ENCODE results near the gene ESRRB. TPM values are rescaled to one million over a fixed set of nuclear protein-coding genes. Genes with fewer than 3 reads are reported as not detected.

Gene ESRRB
- total and polyA plus RNA-seq, 2 experiments from 2014 or later = 0.13 TPM; not detected in 1

GRCh38 chr14:76499399-76499798 lies 123.5 kb downstream of the ESRRB start:
- no peak for TF ChIP-seq CTCF (IDR thresholded peaks at IDR 0.05; ENCODE audit: poor library complexity)
- no peak for TF ChIP-seq EZH2 (IDR thresholded peaks at IDR 0.05; ENCODE audit: borderline replicate concordance)
- TF ChIP-seq EZH2phosphoT487 (IDR thresholded peaks at IDR 0.05; ENCODE audit: low read depth, severe bottlenecking, unreplicated experiment) = no peak
- no peak overlapping the region for H3K4me2 ChIP-seq
- no peaks in the 10 kb centered on the region for H3K27me3 ChIP-seq
- 91% methylated on average over 8 of the region's 8 CpGs for WGBS (ENCODE audit: low lambda C conversion rate, missing lambda C conversion rate)
- no peaks in the 10 kb centered on the region for H3K9me3 ChIP-seq (ENCODE audit: low read depth)
- no peak overlapping the region for H3K4me3 ChIP-seq
- no peak for DNase-seq (ENCODE audit: low spot score)
- no peak overlapping the region for H2AFZ ChIP-seq
- H3K36me3 ChIP-seq (replicated peaks; ENCODE audit: insufficient read depth, low read depth) = no peaks in the 10 kb centered on the region
- H3K27ac ChIP-seq = no peak overlapping the region
- no peaks in the 10 kb centered on the region for H4K20me1 ChIP-seq (ENCODE audit: insufficient read depth, poor library complexity, severe bottlenecking)
- no peaks in the 10 kb centered on the region for H3K79me2 ChIP-seq
- H3K9me2 ChIP-seq (replicated peaks; ENCODE audit: insufficient read depth) = no peaks in the 10 kb centered on the region
- H3K4me1 ChIP-seq (ENCODE audit: insufficient read depth) = no peaks in the 10 kb centered on the region

GRCh38 chr14:76500011-76500410 lies 124.1 kb downstream of the ESRRB start:
- H2AFZ ChIP-seq = no peak overlapping the region
- no peaks in the 10 kb centered on the region for H3K9me3 ChIP-seq (ENCODE audit: low read depth)
- no peak for TF ChIP-seq EZH2phosphoT487 (IDR thresholded peaks at IDR 0.05; ENCODE audit: low read depth, severe bottlenecking, unreplicated experiment)
- no peak for TF ChIP-seq CTCF (IDR thresholded peaks at IDR 0.05; ENCODE audit: poor library complexity)
- TF ChIP-seq EZH2 (IDR thresholded peaks at IDR 0.05; ENCODE audit: borderline replicate concordance) = no peak
- 74% methylated on average over 6 of the region's 6 CpGs for WGBS (ENCODE audit: low lambda C conversion rate, missing lambda C conversion rate)
- no peaks in the 10 kb centered on the region for H3K9me2 ChIP-seq (replicated peaks; ENCODE audit: insufficient read depth)
- H3K4me2 ChIP-seq = no peak overlapping the region
- DNase-seq (ENCODE audit: low spot score) = no peak
- H3K4me3 ChIP-seq = no peak overlapping the region
- H4K20me1 ChIP-seq (ENCODE audit: insufficient read depth, poor library complexity, severe bottlenecking) = no peaks in the 10 kb centered on the region
- no peaks in the 10 kb centered on the region for H3K27me3 ChIP-seq
- H3K4me1 ChIP-seq (ENCODE audit: insufficient read depth) = no peaks in the 10 kb centered on the region
- no peaks in the 10 kb centered on the region for H3K79me2 ChIP-seq
- no peaks in the 10 kb centered on the region for H3K36me3 ChIP-seq (replicated peaks; ENCODE audit: insufficient read depth, low read depth)
- H3K27ac ChIP-seq = no peak overlapping the region

- Histone ChIP-seq H3K79me2 (no peaks in the 10 kb centered on the region), H3K4me3 (no peak overlapping the region), H3K27ac (no peak overlapping the region), H3K9me3 (ENCODE audit: low read depth) (no peaks in the 10 kb centered on the region), H3K4me1 (ENCODE audit: insufficient read depth) (no peaks in the 10 kb centered on the region), H2AFZ (no peak overlapping the region), H3K9me2 (replicated peaks; ENCODE audit: insufficient read depth) (no peaks in the 10 kb centered on the region), H3K27me3 (no peaks in the 10 kb centered on the region), H4K20me1 (ENCODE audit: insufficient read depth, poor library complexity, severe bottlenecking) (no peaks in the 10 kb centered on the region), H3K36me3 (replicated peaks; ENCODE audit: insufficient read depth, low read depth) (no peaks in the 10 kb centered on the region), H3K4me2 (no peak overlapping the region)
- WGBS (ENCODE audit: low lambda C conversion rate, missing lambda C conversion rate) = 90% methylated on average over 6 of the region's 6 CpGs
- DNase-seq (ENCODE audit: low spot score) = no peak
- TF ChIP-seq EZH2phosphoT487 (IDR thresholded peaks at IDR 0.05; ENCODE audit: low read depth, severe bottlenecking, unreplicated experiment) (no peak), EZH2 (IDR thresholded peaks at IDR 0.05; ENCODE audit: borderline replicate concordance) (no peak), CTCF (IDR thresholded peaks at IDR 0.05; ENCODE audit: poor library complexity) (no peak)
Measured at GRCh38 chr14:76500480-76500879, 124.5 kb downstream of the ESRRB start.
